GM19099 (cell line): ENCODE measurements around the gene ANKS1A.

Experiments
- POLR2A ChIP-seq: IDR thresholded peaks from 3 replicates; pipeline ENCODE4 v1.6.1; 2011; ENCODE audit warnings: low read depth; ENCODE audit not compliant: insufficient read length; ENCODE audit errors: extremely low read depth

The ANKS1A gene

GRCh38 chr6:34888874-34889555 is at the start of gene ANKS1A:
ANKS1A (plus strand) TSS chr6:34889255; CDS start chr6:34889403, 148 bp downstream.
- peak; percentile 60 for TF ChIP-seq POLR2A

GRCh38 chr6:34839666-34840352 is 49.2 kb upstream of the ANKS1A start:
- TF ChIP-seq POLR2A: no peak

DNA sequence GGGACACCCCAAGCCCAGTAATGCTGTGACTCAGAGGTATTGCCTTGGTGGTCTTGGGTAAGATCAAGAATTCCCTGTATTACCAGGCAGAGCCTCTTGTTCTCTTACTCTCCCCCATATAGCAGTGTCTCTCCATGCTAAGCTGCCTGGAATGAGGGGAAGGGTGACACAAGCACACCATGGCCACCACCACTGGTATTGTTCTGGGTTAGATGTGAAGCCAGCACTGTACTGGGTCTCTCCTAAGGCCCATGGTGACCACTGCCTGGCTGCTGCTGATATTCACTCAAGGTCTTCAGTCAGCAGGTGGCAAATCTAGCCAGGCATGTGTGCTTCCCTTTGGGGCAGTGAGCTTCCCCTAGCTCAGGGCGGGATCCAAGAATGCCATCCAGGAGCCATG is 37.7 kb upstream of the ANKS1A start:
- no peak for TF ChIP-seq POLR2A

- TF ChIP-seq POLR2A: no peak
Observed at GRCh38 chr6:34852406-34853085, 36.5 kb upstream of the ANKS1A start.

- no peak for TF ChIP-seq POLR2A
Observed at GRCh38 chr6:34855463-34855862, 33.6 kb upstream of the ANKS1A start.

GRCh38 chr6:34858681-34859080 is 30.4 kb upstream of the ANKS1A start:
- TF ChIP-seq POLR2A: no peak

DNA sequence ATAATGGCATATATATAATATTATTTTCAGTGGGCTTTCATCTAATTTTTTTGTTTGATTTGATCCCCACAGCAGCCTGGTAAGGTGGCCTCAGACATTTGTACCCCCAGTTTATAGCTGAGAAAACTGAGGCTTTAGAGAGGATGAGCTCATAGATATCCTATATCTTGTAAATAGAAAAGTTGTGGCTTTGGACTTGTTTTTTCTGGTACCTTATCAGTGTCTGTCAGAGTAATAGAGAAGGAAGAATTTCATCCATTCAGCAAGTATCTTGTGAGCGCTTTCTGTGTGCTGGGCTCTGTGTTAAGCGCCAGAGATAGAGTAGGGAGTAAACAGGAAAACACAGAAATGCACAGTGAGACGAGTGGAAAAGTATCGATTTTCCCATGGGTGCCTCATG is 29.1 kb upstream of the ANKS1A start:
- no peak for TF ChIP-seq POLR2A

GRCh38 chr6:34860776-34861175 is 28.3 kb upstream of the ANKS1A start:
- TF ChIP-seq POLR2A: no peak

- no peak for TF ChIP-seq POLR2A
Observed at GRCh38 chr6:34864007-34864406, 25.0 kb upstream of the ANKS1A start.

DNA sequence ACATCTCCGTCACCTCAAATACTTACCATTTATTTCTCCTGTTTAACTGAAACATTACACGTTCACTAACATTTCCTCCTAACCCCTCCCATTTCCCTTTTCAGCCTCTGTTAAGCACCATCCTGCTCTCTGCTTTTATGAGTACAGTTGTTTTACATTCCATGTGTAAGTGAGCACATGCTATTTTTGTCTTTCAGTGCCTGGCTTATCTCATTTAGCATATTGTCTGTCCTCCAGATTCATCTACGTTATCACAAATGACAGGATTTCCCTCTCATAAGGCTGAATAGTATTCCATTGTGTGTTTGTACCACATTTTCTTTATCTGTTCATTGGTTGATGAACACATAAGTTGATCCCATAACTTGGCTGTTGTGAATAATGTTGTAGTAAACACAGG is 23.9 kb upstream of the ANKS1A start:
- no peak for TF ChIP-seq POLR2A

GRCh38 chr6:34866509-34866908 is 22.5 kb upstream of the ANKS1A start:
- TF ChIP-seq POLR2A: no peak

DNA sequence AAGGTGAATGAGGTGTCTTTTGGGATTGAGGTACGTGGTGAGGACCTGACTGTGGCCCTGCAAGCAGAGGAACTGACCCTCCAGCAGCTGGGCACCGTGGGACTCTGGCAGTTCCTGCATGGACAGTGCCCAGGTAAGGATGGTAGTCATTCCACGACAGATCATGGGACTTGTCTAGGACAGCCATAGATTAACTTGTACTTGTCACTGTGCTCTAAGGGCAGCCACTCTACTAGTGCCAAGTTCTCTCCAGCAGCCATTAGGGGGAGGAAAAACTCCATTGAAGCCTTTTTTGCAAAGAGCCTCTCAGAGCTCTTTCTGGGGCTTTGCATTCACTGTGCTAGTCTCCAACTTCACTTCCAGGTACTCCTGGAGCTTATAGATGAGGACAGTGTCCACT is 21.6 kb upstream of the ANKS1A start:
- TF ChIP-seq POLR2A: no peak

DNA sequence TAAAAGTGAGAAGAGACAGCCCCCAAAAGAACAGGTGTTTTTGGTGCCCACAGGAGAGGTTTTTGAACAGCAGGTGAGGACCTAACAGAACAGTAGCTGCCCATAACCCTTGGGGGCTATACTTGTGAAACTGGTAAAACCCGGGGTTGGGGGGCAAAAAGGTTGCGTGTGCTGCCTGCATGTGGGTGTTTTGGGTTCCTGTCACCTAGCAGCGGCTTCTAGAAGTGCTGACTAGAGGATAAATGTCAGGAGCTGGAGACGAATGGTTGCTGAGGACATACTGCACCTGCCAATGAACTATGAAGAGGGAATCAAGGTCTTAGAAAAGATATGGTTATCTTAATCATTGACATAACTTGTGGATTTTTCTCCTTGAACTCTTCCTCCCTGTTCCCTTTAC is 17.2 kb upstream of the ANKS1A start:
- no peak for TF ChIP-seq POLR2A

DNA sequence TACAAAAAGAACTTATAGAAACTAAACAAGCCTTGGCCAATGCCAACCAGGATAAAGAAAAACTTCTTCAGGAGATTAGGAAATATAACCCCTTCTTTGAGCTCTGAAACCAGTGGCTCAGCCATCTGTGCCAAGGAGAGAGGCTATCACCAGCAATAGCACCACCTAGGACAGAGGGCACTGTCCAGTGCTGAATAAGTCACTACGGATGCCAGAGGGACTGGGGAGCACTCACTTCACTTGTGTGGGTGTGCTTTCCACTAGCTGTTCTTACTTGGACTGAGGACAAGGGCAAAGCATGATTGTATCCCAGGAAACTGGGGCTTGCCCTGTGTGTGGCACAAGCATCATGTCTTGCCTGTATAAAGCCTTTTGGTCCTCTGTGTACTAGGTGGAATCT is 16.7 kb upstream of the ANKS1A start:
- TF ChIP-seq POLR2A: no peak

- no peak for TF ChIP-seq POLR2A
Observed at GRCh38 chr6:34875292-34876213, 13.5 kb upstream of the ANKS1A start.
